ENCODE data around the gene MX1. TPM values are rescaled to one million over a fixed set of nuclear protein-coding genes. Genes with fewer than 3 reads are reported as not detected.

MX1 gene
- total and polyA plus RNA-seq, 2 of the 13 experiments (the other 11 are each of a cell fraction or from before 2014, with no cell fraction given), result 2.6 to 5.8 TPM

DNA sequence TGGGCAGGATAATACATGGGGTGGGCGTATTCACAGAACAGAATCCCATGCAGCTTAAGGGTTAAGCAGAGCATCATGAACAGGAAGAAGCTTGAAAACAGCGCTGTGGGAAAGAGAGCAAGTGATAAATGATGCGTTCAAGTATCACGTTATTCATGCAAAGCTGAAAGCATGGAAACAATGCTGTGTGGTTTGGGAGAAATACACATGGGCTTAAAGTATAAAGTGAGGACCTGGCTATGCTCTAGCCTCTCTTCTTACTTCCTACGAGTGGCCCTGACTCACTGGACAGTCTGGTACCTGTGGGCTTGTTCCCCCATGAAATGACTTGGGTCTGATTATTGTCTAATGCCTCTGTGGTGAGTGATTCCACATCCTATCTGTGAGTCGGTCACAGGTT lies 56.3 kb downstream of the MX1 start:
- POLR2A ChIA-PET, result no interaction called here
- in situ Hi-C loops (cut with HindIII; ENCODE audit: extremely low pct_ligation_motif_present, low pct_unique_long_range_greater_than_20kb), result no loop called here
- CTCF ChIA-PET (ENCODE audit: low intra/inter-chr PET ratio, low total read pairs), result no interaction called here
- peaks cover 26% of the 10 kb centered on the region for H3K4me1 ChIP-seq (ENCODE audit: insufficient read depth, low read length)
- FAIRE-seq (no peak), ATAC-seq (no peak), DNase-seq (ENCODE audit: low spot score) (no peak)
- TF ChIP-seq ZBTB37 (CRISPR knock-in tag; IDR thresholded peaks at IDR 0.05) (no peak), ARNT (IDR thresholded peaks at IDR 0.05) (no peak), CAMTA2 (CRISPR knock-in tag; IDR thresholded peaks at IDR 0.05; ENCODE audit: borderline replicate concordance) (no peak), ZNF576 (CRISPR knock-in tag; IDR thresholded peaks at IDR 0.05) (no peak), ZKSCAN5 (CRISPR knock-in tag; IDR thresholded peaks at IDR 0.05) (no peak), MYPOP (CRISPR knock-in tag; IDR thresholded peaks at IDR 0.05) (no peak), ZNF180 (CRISPR knock-in tag; IDR thresholded peaks at IDR 0.05; ENCODE audit: borderline replicate concordance, low read depth) (no peak), ZNF142 (CRISPR knock-in tag; IDR thresholded peaks at IDR 0.05) (no peak), ZSCAN22 (CRISPR knock-in tag; IDR thresholded peaks at IDR 0.05) (no peak)
- no peak overlapping the region for H2AFZ ChIP-seq (ENCODE audit: low read length)
- H3K36me3 ChIP-seq (replicated peaks in 1 of 2; ENCODE audit: control insufficient read depth in 1 of 2, insufficient read depth in 2 of 2, low read length in 2 of 2), result no peaks in the 10 kb centered on the region
- 86% methylated on average over 6 of the region's 6 CpGs for WGBS (ENCODE audit: low lambda C conversion rate)
- H4K20me1 ChIP-seq (ENCODE audit: insufficient read depth, low read length), result no peaks in the 10 kb centered on the region
- intact Hi-C loops (cut with micrococcal nuclease; ENCODE audit: unreplicated experiment), result no loop called here
- BruUV-seq (replicated peaks), result no TSS peak
- H3K4me2 ChIP-seq (ENCODE audit: low read depth, low read length), result no peak overlapping the region
- no peak overlapping the region for H3K4me3 ChIP-seq (replicated peaks in 1 of 3; ENCODE audit: insufficient read depth in 1 of 3, low read depth in 2 of 3, low read length in 3 of 3)
- no peaks in the 10 kb centered on the region for H3K27me3 ChIP-seq (ENCODE audit: control insufficient read depth in 1 of 2, insufficient read depth in 2 of 2, low read length in 2 of 2)
- no peak overlapping the region for H3K9ac ChIP-seq (ENCODE audit: insufficient read depth, low read depth, low read length)
- no peaks in the 10 kb centered on the region for H3K79me2 ChIP-seq (ENCODE audit: insufficient read depth, low read length)
- H3K9me3 ChIP-seq (ENCODE audit: low read length), result no peaks in the 10 kb centered on the region
- H3K27ac ChIP-seq (ENCODE audit: extremely low read length, insufficient read depth, low read length), result no peak overlapping the region

Data from HepG2 (cell line).